Measurements from ENCODE around the gene TMC5.

The TMC5 gene

GRCh38 chr16:19431636-19432340, 14.1 kb downstream of the TMC5 start:
- H3K27me3 ChIP-seq (ENCODE audit: low read length): no peaks in the 10 kb centered on the region
- no peaks in the 10 kb centered on the region for H3K79me2 ChIP-seq (ENCODE audit: insufficient read depth, low read length)
- no peak for TF ChIP-seq CTCF (IDR thresholded peaks at IDR 0.05; ENCODE audit: insufficient read depth, low read length, poor library complexity, severe bottlenecking)
- TF ChIP-seq EZH2phosphoT487 (conservative IDR thresholded peaks at IDR 0.05; ENCODE audit: low read length): no peak
- no peaks in the 10 kb centered on the region for H3K9me3 ChIP-seq (ENCODE audit: insufficient read depth, low read length)
- no peak overlapping the region for H3K9ac ChIP-seq (ENCODE audit: low read length)
- no peaks in the 10 kb centered on the region for H3F3A ChIP-seq (ENCODE audit: insufficient read depth)
- H3K9me2 ChIP-seq (replicated peaks; ENCODE audit: insufficient read depth, low read length): no peaks in the 10 kb centered on the region
- H3K4me2 ChIP-seq (ENCODE audit: low read depth, low read length, poor library complexity, severe bottlenecking): no peak overlapping the region
- no peak overlapping the region for H2AFZ ChIP-seq (ENCODE audit: low read depth, low read length, severe bottlenecking)
- H3K4me3 ChIP-seq (ENCODE audit: insufficient read depth, low read length, poor library complexity, severe bottlenecking): no peak overlapping the region
- no peaks in the 10 kb centered on the region for H3K36me3 ChIP-seq (ENCODE audit: low read length)
- H3K27ac ChIP-seq (ENCODE audit: low read depth, low read length): no peak overlapping the region
- H4K20me1 ChIP-seq (ENCODE audit: low read depth, low read length): no peaks in the 10 kb centered on the region

GRCh38 chr16:19432429-19432828, 14.7 kb downstream of the TMC5 start:
- H3K27me3 ChIP-seq (ENCODE audit: low read length): no peaks in the 10 kb centered on the region
- no peaks in the 10 kb centered on the region for H3K9me3 ChIP-seq (ENCODE audit: insufficient read depth, low read length)
- no peak overlapping the region for H3K4me2 ChIP-seq (ENCODE audit: low read depth, low read length, poor library complexity, severe bottlenecking)
- no peaks in the 10 kb centered on the region for H3K9me2 ChIP-seq (replicated peaks; ENCODE audit: insufficient read depth, low read length)
- no peaks in the 10 kb centered on the region for H4K20me1 ChIP-seq (ENCODE audit: low read depth, low read length)
- no peak overlapping the region for H3K27ac ChIP-seq (ENCODE audit: low read depth, low read length)
- TF ChIP-seq EZH2phosphoT487 (conservative IDR thresholded peaks at IDR 0.05; ENCODE audit: low read length) (no peak), CTCF (IDR thresholded peaks at IDR 0.05; ENCODE audit: insufficient read depth, low read length, poor library complexity, severe bottlenecking) (no peak)
- no peaks in the 10 kb centered on the region for H3F3A ChIP-seq (ENCODE audit: insufficient read depth)
- no peak overlapping the region for H3K4me3 ChIP-seq (ENCODE audit: insufficient read depth, low read length, poor library complexity, severe bottlenecking)
- H3K9ac ChIP-seq (ENCODE audit: low read length): no peak overlapping the region
- H3K36me3 ChIP-seq (ENCODE audit: low read length): no peaks in the 10 kb centered on the region
- no peak overlapping the region for H2AFZ ChIP-seq (ENCODE audit: low read depth, low read length, severe bottlenecking)
- no peaks in the 10 kb centered on the region for H3K79me2 ChIP-seq (ENCODE audit: insufficient read depth, low read length)

GRCh38 chr16:19434584-19434983, 16.9 kb downstream of the TMC5 start:
- Histone ChIP-seq H4K20me1 (ENCODE audit: low read depth, low read length) (no peaks in the 10 kb centered on the region), H3K79me2 (ENCODE audit: insufficient read depth, low read length) (no peaks in the 10 kb centered on the region), H3K9me3 (ENCODE audit: insufficient read depth, low read length) (no peaks in the 10 kb centered on the region), H3F3A (ENCODE audit: insufficient read depth) (no peaks in the 10 kb centered on the region), H3K9me2 (replicated peaks; ENCODE audit: insufficient read depth, low read length) (no peaks in the 10 kb centered on the region), H3K36me3 (ENCODE audit: low read length) (no peaks in the 10 kb centered on the region), H2AFZ (ENCODE audit: low read depth, low read length, severe bottlenecking) (no peak overlapping the region), H3K27ac (ENCODE audit: low read depth, low read length) (no peak overlapping the region), H3K27me3 (ENCODE audit: low read length) (no peaks in the 10 kb centered on the region), H3K9ac (ENCODE audit: low read length) (no peak overlapping the region), H3K4me2 (ENCODE audit: low read depth, low read length, poor library complexity, severe bottlenecking) (no peak overlapping the region), H3K4me3 (ENCODE audit: insufficient read depth, low read length, poor library complexity, severe bottlenecking) (no peak overlapping the region)
- TF ChIP-seq EZH2phosphoT487 (conservative IDR thresholded peaks at IDR 0.05; ENCODE audit: low read length) (no peak), CTCF (IDR thresholded peaks at IDR 0.05; ENCODE audit: insufficient read depth, low read length, poor library complexity, severe bottlenecking) (no peak)

Data from SU-DHL-6 (cell line).